HepG2 (cell line): Measurements from ENCODE around the gene SP6. TPM values are rescaled to one million over a fixed set of nuclear protein-coding genes. Genes with fewer than 3 reads are reported as not detected.
A peak's percentile ranks its signal among the peaks of the same experiment; 100 is the strongest.

ENCODE experiments used
- ATAD3A ChIP-seq: sonication (generic); formaldehyde crosslinking; IDR thresholded peaks from 2 replicates; pipeline ENCODE4 v1.4.0; 2020; ENCODE audit warnings: missing genetic modification reagents
- BHLHE40 ChIP-seq: IDR thresholded peaks from 2 replicates; pipeline ENCODE4 v1.6.1; 2011; ENCODE audit warnings: low read length, improper control_type of control experiment
- CREB3 ChIP-seq: sonication (generic); formaldehyde crosslinking; IDR thresholded peaks from 2 replicates; pipeline ENCODE4 v1.5.0; 2020; ENCODE audit warnings: missing genetic modification reagents
- DPF2 ChIP-seq: sonication (generic); formaldehyde crosslinking; IDR thresholded peaks from 2 replicates; pipeline ENCODE4 v1.4.0; 2020; ENCODE audit warnings: mild to moderate bottlenecking, low read depth, missing genetic modification reagents, borderline replicate concordance
- E2F5 ChIP-seq: sonication (generic); formaldehyde crosslinking; conservative IDR thresholded peaks from 2 replicates; pipeline ENCODE4 v1.4.0; 2020; ENCODE audit warnings: missing genetic modification reagents
- ETV5 ChIP-seq: IDR thresholded peaks from 2 replicates; pipeline ENCODE4 v1.6.1; 2018; ENCODE audit warnings: missing biosample characterization, missing genetic modification reagents, inconsistent platforms, borderline replicate concordance
- FOXA1 ChIP-seq, 2 experiments: fragments of 450-650 bp in 1 of 2; sonication (generic) in 1 of 2; formaldehyde crosslinking in 1 of 2; IDR thresholded peaks; 2 replicates each; pipeline versions ENCODE4 v1.4.0 to v1.6.1; 2016 to 2020; ENCODE audit warnings: missing genetic modification reagents in 1 of 2
- FOXP1 ChIP-seq, 2 experiments: fragments of 450-650 bp in 1 of 2; IDR thresholded peaks; 2 replicates each; pipeline ENCODE4 v1.6.1; 2017 to 2018; ENCODE audit warnings: antibody characterized with exemption in 1 of 2
- GMEB1 ChIP-seq: sonication (generic); formaldehyde crosslinking; IDR thresholded peaks from 2 replicates; pipeline ENCODE4 v1.5.1; 2020; ENCODE audit warnings: missing genetic modification reagents, mild to moderate bottlenecking, borderline replicate concordance
- GTF2F1 ChIP-seq: fragments of 150-350 bp; IDR thresholded peaks from 2 replicates; pipeline ENCODE4 v1.6.1; 2014; ENCODE audit warnings: low read length
- MLXIP ChIP-seq: sonication (generic); formaldehyde crosslinking; IDR thresholded peaks from 2 replicates; pipeline ENCODE4 v1.9.0; 2021; ENCODE audit warnings: missing genetic modification reagents, borderline replicate concordance
- NBN ChIP-seq: fragments of 450-650 bp; conservative IDR thresholded peaks from 2 replicates; pipeline ENCODE4 v1.6.1; 2017
- NFKBIZ ChIP-seq: IDR thresholded peaks from 2 replicates; pipeline ENCODE4 v1.6.1; 2018; ENCODE audit warnings: missing genetic modification reagents, missing compliant biosample characterization
- PHF8 ChIP-seq: sonication (generic); formaldehyde crosslinking; IDR thresholded peaks from 2 replicates; pipeline ENCODE4 v1.5.0; 2020; ENCODE audit warnings: missing genetic modification reagents
- SAFB2 ChIP-seq: sonication (generic); formaldehyde crosslinking; IDR thresholded peaks from 2 replicates; pipeline ENCODE4 v1.5.1; 2020; ENCODE audit warnings: missing genetic modification reagents, low read depth, mild to moderate bottlenecking, borderline replicate concordance
- TBL1XR1 ChIP-seq: fragments of 150-350 bp; IDR thresholded peaks from 2 replicates; pipeline ENCODE4 v1.6.1; 2014; ENCODE audit warnings: borderline replicate concordance, low read length; ENCODE audit not compliant: partially characterized antibody
- ZNF569 ChIP-seq: sonication (generic); formaldehyde crosslinking; IDR thresholded peaks from 2 replicates; pipeline ENCODE4 v1.5.0; 2020; ENCODE audit warnings: mild to moderate bottlenecking, missing genetic modification reagents, moderate library complexity, borderline replicate concordance
- ZNF766 ChIP-seq: sonication (generic); formaldehyde crosslinking; IDR thresholded peaks from 2 replicates; pipeline ENCODE4 v1.5.0; 2020; ENCODE audit warnings: missing genetic modification reagents, borderline replicate concordance
- ZNF780A ChIP-seq: sonication (generic); formaldehyde crosslinking; IDR thresholded peaks from 2 replicates; pipeline ENCODE4 v1.8.0; 2022; ENCODE audit warnings: mild to moderate bottlenecking, missing genetic modification reagents, moderate library complexity
- ZNF784 ChIP-seq: sonication (generic); formaldehyde crosslinking; IDR thresholded peaks from 2 replicates; pipeline ENCODE4 v1.5.1; 2020; ENCODE audit warnings: missing genetic modification reagents, mild to moderate bottlenecking, borderline replicate concordance
- polyA plus RNA-seq, 8 experiments: library from polyadenylated mRNA; depleted of rRNA in 3 of 8; stranded (reverse) in 7 of 8; unstranded in 1 of 8; fragments of >200 nt; fragmentation: Illumina TruSeq in 4 of 8; extraction: Trizol in 4 of 8; gene quantifications; 2 replicates each; pipeline versions ENCODE4 v1.2.1 to v1.2.3, GENCODE V29; 2011 to 2016; ENCODE audit warnings: low read depth in 4 of 8, missing spikeins in 1 of 8, mixed read lengths in 1 of 8; ENCODE audit not compliant: insufficient read depth in 1 of 8
- total RNA-seq, 5 experiments: library from RNA; depleted of rRNA; stranded (reverse); fragments of >200 nt; fragmentation: Illumina TruSeq; extraction: Trizol; gene quantifications; 2 replicates each; pipeline ENCODE4 v1.2.3, GENCODE V29; 2016; ENCODE audit warnings: low read depth in 1 of 5

Gene SP6
- total and polyA plus RNA-seq, 2 of the 13 experiments (the other 11 are each of a cell fraction or from before 2014, with no cell fraction given), result 0.07 TPM

- no peak for TF ChIP-seq FOXP1 (IDR thresholded peaks at IDR 0.05)
- TF ChIP-seq FOXP1 (CRISPR knock-in tag; IDR thresholded peaks at IDR 0.05), result no peak
- TF ChIP-seq GTF2F1, result no peak
- no peak for TF ChIP-seq ZNF569 (CRISPR knock-in tag)
- TF ChIP-seq NFKBIZ (CRISPR knock-in tag), result peak; percentile 2; the same call in 1 of the 2 replicates
- TF ChIP-seq ETV5, result peak; percentile 85
- 0 out of 2 replicates have a peak, but pooled peaks have one; percentile 34 for TF ChIP-seq ZNF784 (CRISPR knock-in tag)
- TF ChIP-seq ZNF766 (CRISPR knock-in tag), result 0 out of 2 replicates have a peak, but pooled peaks have one; percentile 71
- TF ChIP-seq ZNF780A (CRISPR knock-in tag), result no peak
- TF ChIP-seq CREB3 (CRISPR knock-in tag), result no peak
- no peak for TF ChIP-seq ATAD3A (CRISPR knock-in tag)
- no peak for TF ChIP-seq TBL1XR1
- TF ChIP-seq E2F5 (CRISPR knock-in tag), result peak; percentile 19; the same call in 1 of the 2 replicates
- no peak for TF ChIP-seq NBN
- TF ChIP-seq FOXA1 (IDR thresholded peaks at IDR 0.05), result no peak
- TF ChIP-seq FOXA1 (CRISPR knock-in tag; IDR thresholded peaks at IDR 0.05), result 0 out of 2 replicates have a peak, but pooled peaks have one; percentile 2
- no peak for TF ChIP-seq BHLHE40
- no peak for TF ChIP-seq DPF2
- peak; percentile 88 for TF ChIP-seq PHF8 (CRISPR knock-in tag)
- no peak for TF ChIP-seq MLXIP
- 0 out of 2 replicates have a peak, but pooled peaks have one; percentile 13 for TF ChIP-seq SAFB2 (CRISPR knock-in tag)
- TF ChIP-seq GMEB1 (CRISPR knock-in tag), result peak; percentile 63; the same call in 1 of the 2 replicates
Observed at GRCh38 chr17:47895856-47896671, 45.1 kb upstream of the SP6 start, which contains the start of gene SP2 (continued).
